DMS79 (cell line): ENCODE data around the gene GFOD1.

Experiments used
- DNase-seq: peaks from one replicate; lab custom pipeline; 2025; lab: John Stamatoyannopoulos, UW

GFOD1 gene

DNA sequence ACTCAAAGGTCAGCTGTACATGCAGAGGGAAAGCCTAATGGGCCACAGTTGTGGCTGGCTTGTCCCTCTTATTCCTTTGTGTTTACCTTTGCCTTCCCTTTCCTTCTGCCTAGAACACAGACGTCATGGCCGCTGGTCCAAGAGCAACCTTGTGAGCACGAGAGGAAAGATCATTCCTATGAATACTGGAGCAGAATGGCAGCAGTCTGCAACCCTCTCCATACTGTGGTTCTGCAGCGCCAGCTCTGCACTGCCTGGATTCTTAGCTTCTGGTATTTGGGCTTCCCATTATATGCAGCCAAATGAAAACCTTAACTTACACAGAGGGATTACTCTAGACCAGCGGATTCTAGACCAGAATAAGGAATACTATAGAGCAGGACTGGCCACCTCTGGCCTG lies 171.5 kb downstream of the GFOD1 start:
- no peak for DNase-seq

DNA sequence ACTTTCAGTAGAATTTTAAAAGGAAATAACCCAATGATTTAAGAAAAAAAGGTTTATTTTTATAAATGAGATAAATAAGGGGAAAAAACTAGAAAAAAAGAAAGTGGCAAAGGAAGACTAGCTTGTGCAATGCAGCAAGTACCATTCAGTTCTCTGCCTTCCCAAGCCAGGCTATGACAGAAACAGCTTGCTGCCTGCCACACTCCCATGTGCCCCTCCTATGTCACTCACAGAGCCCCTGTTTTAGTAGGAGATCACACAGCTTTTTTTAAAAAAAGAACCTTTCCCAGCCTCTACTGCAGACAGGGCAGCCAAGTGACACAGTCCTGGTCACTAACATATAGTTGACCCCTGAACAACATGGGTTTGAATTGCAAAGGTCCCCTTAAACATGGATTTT lies 172.6 kb downstream of the GFOD1 start:
- no peak for DNase-seq

DNA sequence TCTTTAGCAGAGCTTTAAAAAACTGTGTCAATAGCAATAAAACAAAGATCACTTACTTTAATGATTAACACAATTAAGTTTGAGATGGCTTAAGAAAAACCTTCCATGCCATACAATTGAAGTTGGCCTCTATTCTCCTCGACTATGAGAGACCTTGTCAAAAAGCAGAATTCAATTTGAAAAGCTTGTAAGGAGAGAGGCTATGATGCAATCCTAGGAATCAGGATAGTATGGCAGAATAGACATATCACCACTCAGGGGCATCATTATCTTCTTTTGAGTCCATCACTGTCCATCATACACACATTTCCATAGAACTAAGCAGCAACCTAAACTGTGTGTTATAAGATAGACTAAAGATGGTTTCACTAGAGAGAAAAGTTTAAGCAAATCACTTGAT lies 176.2 kb downstream of the GFOD1 start:
- no peak for DNase-seq

DNA sequence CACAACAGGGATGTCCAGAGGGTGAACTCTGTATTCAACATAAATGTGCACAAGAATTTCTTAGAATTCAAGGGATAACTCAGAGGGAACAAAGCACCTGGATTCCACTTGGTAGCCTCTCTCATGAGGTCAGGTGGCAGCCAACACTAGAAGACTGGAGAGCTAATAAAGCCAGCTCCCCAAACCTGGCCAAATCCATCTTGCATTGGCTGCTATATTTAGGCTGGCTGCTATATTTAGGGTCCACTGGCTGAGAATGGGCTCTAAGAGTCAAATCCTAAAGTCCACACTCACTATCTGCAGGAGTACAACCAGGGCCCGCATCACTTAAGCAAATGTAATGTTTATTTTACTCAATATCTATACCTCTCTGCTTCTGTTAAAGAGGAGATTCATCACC lies 179.1 kb downstream of the GFOD1 start:
- DNase-seq: no peak
